ENCODE data around the gene MTHFSD.
A peak's percentile ranks its signal among the peaks of the same experiment; 100 is the strongest.

Gene MTHFSD

GRCh38 chr16:86536621-86537020 lies 18.4 kb downstream of the MTHFSD start:
- TF ChIP-seq CTCF (IDR thresholded peaks at IDR 0.05) = no peak
- no peak overlapping the region for H3K27ac ChIP-seq
- H3K4me3 ChIP-seq = no peak overlapping the region
- DNase-seq (ENCODE audit: low spot score) = no peak

GRCh38 chr16:86534779-86535615 lies 20.0 kb downstream of the MTHFSD start:
- Histone ChIP-seq H3K4me3 (no peak overlapping the region), H3K27ac (no peak overlapping the region)
- TF ChIP-seq CTCF (IDR thresholded peaks at IDR 0.05) = no peak
- DNase-seq (ENCODE audit: low spot score) = no peak

- DNase-seq (ENCODE audit: low spot score) = no peak
Measured at GRCh38 chr16:86533767-86534351, 21.2 kb downstream of the MTHFSD start.

GRCh38 chr16:86533076-86533475 lies 22.0 kb downstream of the MTHFSD start:
- Histone ChIP-seq H3K4me3 (no peak overlapping the region), H3K27ac (no peak overlapping the region)
- no peak for DNase-seq (ENCODE audit: low spot score)
- TF ChIP-seq CTCF (IDR thresholded peaks at IDR 0.05) = no peak

More at GRCh38 chr16:86533767-86534351, 21.2 kb downstream of the MTHFSD start:
- TF ChIP-seq CTCF (IDR thresholded peaks at IDR 0.05) = no peak
- H3K4me3 ChIP-seq = no peak overlapping the region
- no peak overlapping the region for H3K27ac ChIP-seq

GRCh38 chr16:86532526-86532815 lies 22.6 kb downstream of the MTHFSD start:
- H3K27ac ChIP-seq = no peak overlapping the region
- TF ChIP-seq CTCF (IDR thresholded peaks at IDR 0.05) = no peak
- no peak for DNase-seq (ENCODE audit: low spot score)
- H3K4me3 ChIP-seq = no peak overlapping the region

GRCh38 chr16:86531641-86532525 lies 23.2 kb downstream of the MTHFSD start:
- TF ChIP-seq CTCF (IDR thresholded peaks at IDR 0.05) = no peak

More at GRCh38 chr16:86531641-86532525, 23.2 kb downstream of the MTHFSD start:
- H3K4me3 ChIP-seq = no peak overlapping the region
- no peak for DNase-seq (ENCODE audit: low spot score)
- H3K27ac ChIP-seq = peak overlapping the region in 1 of 2 donors; percentile 30

Data from coronary artery (tissue), 2 donors.